Fibroblast of the conjunctiva (primary cell): ENCODE results near the gene ACTR3.
"Not testable (repeated sequence)": the region's sequence is repeated elsewhere in the genome, so short reads cannot be mapped to it uniquely, and the experiment has no call there.

Experiments used
- DNase-seq: peaks from one replicate; pipeline ENCODE4 v3.0.0-alpha.2; 2010; ENCODE audit warnings: low read depth

The ACTR3 gene

DNA sequence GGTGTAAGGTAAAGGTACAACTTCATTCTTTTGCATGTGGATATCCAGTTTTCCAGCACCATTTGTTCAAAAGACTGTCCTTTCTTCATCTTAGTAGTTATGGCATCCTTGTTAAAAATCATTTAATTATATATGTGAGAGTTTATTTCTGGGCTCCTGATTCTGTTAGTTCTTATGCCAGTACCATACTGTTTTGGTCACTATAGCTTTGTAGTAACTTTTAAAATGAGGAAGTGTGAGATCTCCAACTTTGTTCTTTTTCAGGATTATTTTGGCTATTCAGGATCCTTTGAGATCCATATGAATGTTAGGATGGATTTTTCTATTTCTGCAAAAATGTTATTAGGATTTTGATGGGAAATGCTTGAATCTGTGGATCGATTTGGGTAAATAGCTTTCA lies 16.8 kb downstream of the ACTR3 start:
- no peak for DNase-seq

DNA sequence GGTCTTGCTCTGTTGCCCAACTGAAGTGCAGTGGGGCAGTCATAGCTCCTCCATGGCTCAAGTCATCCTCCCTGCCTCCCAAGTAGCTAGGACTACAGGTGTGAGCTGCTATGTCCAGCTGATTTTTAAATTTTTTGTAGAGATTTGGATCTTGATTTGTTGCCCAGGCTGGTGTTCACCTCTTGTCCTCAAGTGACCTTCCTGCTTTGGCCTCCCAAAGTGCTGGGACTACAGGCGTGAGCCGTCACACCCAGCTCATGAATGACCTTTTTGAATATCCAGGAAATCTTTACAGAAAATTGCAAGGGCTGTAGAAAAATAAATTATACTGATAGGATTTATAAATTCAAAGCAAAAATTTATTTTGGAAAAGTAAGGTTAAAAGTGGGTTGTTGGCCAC lies 17.4 kb downstream of the ACTR3 start:
- DNase-seq: no peak

GRCh38 chr2:113910110-113910717 lies 20.3 kb downstream of the ACTR3 start:
- no peak for DNase-seq

DNA sequence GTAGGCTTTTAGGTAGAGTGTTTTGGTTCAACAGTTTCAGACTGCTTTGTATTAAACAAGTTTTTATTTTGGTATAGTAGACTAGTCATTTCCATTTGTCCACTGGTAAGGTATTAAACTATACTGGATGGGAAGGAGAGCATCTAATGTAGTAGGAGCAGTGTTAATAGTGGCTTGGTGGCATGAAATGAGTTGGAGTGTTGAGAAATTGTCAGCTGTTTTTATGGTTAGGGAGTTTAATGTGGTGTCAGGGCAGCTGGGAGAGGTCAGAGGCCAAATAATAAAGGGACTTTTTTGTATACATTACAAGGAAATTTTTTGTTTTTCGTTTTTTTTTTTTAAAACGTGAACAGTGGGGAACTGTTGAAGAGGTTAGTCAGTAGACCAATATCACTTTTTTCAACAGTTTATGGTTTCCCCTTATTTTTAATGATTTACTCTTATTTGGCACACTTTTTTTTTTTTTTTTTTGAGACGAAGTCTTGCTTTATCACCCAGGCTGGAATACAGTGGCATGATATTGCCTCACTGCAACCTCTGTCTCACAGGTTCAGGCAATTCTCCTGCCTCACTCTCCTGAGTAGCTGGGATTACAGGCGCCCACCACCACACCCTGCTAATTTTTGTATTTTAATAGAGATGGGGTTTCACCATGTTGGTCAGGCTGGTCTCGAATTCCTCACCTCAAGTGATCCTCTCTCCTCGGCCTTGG lies 21.2 kb downstream of the ACTR3 start:
- DNase-seq: no peak

DNA sequence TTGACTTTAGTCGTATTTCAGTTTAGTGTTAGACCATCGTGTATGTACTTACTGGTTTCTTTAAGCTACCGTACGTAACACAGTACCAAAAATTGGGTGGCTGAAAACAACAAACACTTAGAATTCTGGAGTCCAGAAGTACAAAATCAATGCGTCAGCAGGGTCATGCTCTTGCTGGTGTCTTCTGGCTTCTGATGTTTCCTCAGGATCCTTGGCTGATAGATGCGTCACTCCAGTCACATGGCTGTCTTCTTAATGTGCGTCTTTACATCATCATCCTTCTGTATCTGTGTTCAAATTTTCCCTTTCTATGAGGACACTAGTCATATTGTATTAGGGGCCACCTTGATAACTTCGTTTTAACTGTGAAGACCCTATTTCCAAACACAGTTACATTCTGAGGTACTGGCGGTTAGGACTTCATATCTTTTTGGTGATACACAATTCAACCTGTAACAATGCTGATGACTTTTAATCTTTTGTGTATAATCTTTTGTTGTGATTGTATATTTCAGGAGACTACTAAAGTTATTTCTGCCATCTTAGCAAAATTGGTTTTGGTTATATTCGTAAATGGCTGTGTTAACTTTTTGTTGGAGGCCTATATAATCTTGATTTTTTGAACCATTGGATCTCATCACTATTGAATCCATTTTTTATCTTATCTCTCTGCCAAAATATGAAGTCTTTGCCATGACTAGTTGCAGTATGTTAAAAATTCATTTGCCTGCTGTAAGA lies 25.4 kb downstream of the ACTR3 start:
- DNase-seq: no peak

DNA sequence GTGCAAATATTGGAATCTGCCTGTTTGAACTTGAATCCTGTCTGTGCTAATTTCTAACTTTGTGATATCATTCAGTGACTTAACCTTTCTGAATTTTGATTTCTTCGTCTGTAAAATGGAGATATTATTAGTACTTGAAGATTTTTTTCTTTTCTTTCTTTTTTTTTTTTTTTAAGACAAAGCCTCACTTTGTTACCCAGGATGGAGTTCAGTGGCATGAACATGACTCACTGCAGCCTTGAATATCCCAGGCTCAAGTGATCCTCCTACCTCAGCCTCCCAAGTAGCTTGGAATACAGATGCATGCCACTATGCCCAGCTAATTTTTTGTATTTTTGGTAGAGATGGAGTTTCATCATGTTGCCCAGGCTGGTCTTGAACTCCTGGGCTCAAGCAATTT lies 28.3 kb downstream of the ACTR3 start:
- DNase-seq: no peak

- peak; percentile 10 for DNase-seq
Measured at GRCh38 chr2:113920996-113921395, 31.1 kb downstream of the ACTR3 start.

DNA sequence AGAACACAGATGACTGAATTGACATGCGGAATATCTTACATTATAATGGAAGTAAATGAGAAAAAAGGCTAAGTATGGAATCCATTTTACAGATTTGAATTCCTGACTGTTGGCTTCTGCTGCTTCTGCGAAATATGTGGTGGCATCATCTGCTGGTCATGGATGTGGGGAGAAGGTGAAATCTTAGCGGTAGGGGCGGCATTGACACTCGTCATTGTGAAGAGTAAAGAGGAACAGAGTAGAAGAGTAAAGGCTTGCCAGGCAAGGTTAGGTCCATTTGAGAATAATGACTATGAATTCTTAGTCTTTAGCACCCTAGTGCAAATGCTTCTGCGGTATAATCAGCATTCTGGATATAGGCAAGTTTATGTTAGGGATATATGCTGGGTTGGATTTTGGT lies 32.4 kb downstream of the ACTR3 start:
- DNase-seq: no peak

DNA sequence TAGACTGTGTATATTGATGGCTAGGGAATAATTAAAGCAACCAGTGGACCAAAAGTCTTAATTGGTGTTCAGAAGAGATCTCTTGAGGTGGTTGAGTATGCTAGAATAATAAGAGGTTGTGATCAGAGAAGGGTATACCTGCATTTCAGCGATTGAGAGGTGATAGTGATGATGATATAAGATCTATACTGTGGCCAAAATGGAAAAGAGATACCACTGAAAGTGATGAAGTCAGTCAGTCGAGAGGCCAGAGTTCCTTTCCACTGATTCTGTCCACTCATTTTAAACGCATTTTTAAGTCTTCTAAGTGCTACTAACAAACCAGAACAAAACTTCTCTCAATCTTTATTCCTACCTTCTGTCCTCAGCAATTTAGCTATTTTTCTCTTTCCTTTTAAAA lies 32.9 kb downstream of the ACTR3 start:
- DNase-seq: no peak

- DNase-seq: no peak
Measured at GRCh38 chr2:113925884-113926283, 36.0 kb downstream of the ACTR3 start.

GRCh38 chr2:113926314-113926713 lies 36.4 kb downstream of the ACTR3 start:
- no peak for DNase-seq

DNA sequence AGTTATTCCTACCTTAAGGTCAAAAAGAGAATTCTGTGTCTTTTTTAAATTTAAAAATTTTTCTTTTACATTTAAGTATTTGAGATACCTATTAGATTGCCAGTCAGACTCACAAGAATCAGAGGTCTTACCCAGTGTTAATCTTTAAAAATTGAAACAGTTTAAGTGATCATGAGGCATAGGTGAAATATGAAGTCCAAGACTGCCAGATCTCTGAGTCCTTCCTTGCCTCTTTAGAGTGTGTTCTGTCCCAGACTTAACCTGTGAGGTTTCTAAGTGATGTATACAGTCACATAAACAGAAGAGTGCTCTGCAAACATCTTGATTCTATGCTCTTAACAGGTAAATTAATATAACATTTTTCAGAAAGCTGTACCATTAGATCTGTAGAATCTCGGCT lies 40.6 kb downstream of the ACTR3 start:
- DNase-seq: no peak

GRCh38 chr2:113937501-113937900 lies 47.6 kb downstream of the ACTR3 start:
- no peak for DNase-seq

DNA sequence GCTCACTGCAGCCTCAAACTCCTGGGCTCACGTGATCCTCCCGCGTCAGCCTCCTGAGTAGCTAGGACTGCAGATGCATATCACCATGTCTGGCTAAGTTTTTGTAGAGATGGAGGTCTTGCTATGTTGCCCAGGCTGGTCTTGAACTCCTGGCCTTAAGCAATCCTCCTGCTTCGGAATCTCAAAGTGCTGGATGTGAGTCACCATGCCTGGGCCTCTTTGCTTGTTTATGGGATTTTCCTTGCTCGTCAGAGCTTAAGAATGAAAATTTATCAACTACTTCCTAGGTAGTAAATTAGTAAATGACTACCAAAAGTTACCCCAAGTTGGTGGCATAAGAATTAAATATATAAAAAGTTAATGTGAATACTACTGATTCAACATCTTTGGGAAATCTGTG lies 51.0 kb downstream of the ACTR3 start:
- DNase-seq: no peak

DNA sequence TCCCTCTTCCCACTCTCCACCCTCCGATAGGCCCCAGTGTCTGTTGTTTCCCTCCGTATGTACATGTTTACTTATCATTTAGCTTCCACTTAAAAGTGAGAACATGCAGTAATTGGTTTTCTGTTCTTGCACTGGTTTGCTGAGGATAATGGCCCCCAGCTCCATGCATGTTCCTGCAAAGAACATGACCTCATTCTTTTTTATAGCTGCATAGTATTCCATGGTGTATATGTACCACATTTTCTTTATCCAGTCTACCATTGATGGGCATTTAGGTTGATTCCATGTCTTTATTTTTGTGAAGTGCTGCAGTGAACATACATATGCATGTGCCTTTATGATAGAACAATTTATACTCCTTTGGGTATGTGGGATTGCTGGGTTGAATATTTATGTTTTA lies 55.9 kb downstream of the ACTR3 start:
- DNase-seq: not testable (repeated sequence)

DNA sequence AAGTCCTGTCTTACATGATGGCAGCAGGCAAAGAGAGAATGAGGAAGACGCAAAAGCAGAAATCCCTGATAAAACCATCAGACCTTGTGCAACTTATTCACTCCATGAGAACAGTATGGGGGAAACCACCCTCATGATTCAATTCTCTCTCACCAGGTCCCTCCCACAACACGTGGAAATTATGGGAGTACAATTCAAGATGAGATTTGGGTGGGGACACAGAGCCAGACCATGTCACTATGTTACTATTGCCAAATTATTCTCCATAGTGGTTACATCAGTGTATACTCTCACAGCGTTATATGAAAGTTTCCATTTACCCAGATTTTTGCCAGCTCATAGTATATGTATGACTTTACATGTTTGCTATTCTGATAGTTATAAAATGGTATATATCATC lies 61.0 kb downstream of the ACTR3 start:
- not testable (repeated sequence) for DNase-seq

DNA sequence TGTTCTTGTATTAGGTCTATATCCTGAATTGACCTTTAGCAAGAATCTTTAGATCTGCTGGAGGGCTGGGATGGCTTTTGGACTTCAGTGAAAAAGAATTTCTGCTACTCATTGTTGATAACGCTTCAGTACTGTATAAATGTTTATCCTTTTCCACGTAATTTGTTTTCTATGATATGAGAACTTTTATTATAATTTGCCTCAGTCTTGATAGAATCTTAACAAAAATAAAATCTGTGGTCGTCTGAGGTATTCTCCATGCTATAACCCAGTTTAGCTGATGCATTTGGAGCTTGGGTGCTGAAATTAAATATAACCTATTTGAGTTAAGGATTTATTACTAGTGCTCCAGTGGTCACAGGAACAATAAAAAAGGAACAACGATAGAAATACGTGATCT lies 71.1 kb downstream of the ACTR3 start:
- no peak for DNase-seq

DNA sequence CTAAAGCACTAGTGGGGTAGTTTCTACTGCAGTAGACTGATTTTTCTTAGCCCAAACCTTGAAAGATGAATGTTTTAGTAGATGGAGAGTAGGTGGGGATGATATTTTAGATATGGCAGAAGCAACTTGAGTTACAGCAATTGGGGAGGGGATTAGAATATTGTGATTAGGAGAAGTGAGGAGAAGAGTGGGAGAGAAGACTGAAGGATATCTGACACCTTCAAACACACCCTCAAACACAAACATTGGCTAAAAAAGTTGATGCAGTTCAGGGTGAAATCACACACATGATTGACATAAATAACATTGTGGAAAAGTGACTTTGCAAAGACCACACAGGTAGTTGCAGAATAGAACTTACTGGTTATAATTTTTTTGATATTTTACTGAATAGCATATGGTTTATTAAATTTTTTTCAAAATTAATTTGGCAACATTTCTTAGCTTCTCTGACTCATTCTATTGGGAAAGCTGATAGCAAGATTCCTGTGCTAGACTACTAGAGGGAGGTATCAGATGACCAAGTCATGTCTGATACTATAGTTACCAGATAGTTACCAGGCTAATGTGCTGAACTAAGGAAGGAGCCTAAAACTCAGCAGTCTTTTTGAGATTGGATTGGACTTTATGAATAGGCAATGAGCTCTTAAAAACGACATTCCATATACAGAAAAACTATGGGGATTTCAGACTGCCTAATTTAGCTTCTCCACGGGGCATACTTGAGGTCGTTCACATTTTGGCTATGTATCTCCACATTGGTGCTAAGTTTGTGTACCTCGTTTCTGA lies 73.0 kb downstream of the ACTR3 start:
- DNase-seq: peak; percentile 44

DNA sequence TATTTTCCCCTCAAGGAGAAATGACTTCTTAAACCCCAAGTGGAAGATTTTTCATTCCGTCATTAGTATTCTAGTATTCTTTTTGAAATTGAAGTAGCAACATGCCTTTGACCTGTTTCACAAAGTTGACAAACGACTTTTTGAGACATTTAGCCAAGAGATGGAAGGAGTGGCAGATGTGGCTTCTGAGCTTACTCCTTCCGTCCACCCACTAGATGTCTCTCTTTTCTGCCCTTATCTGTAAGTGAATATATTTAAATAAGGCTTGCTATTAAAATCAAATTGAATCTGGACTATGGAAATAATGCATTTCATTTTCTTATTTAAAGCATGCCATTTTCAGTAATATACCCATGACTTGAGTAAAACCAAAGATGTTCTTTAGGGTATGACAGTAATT lies 74.1 kb downstream of the ACTR3 start:
- no peak for DNase-seq

DNA sequence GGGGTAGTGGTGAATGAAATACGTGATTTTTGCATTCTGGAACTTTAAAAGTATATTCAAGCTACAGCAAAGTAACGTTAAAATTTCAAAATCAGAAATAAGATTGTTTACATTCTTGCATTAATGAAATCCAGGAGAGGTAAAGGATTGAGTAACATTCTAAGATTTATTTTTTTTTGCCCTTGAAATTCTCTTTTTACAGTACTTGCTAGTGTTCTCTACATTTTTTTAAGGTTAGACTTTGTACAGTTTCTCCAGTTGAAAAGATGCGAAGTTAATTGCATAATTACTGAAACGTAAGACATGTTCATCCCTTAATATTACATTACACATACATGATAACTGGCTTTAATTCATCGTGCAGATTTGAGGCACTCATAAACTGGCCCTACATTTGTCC lies 74.5 kb downstream of the ACTR3 start:
- DNase-seq: no peak

- DNase-seq: no peak
Measured at GRCh38 chr2:113965228-113965627, 75.3 kb downstream of the ACTR3 start.

DNA sequence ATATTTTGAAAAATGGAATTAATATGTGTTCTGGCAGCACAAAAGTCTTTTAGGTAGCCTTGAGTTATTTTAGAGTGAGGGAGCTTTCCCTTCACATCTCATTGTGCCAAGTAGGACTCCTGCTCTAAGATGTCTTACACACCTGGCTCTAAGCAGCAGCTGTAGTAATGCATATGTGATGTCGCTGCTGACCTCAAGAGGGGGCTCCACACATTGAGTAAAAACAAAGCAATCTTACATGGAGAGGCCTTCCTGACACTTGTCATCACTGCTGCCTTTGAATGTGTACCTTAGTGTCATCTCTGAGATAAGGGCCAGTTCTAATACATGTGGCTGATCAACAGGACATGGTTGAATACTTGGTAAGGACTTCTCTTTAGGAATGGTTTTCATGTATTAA lies 75.8 kb downstream of the ACTR3 start:
- peak; percentile 12 for DNase-seq

GRCh38 chr2:113966171-113966570 lies 76.3 kb downstream of the ACTR3 start:
- DNase-seq: no peak
